Body of pancreas (tissue), 4 donors: ENCODE measurements around the gene ARMC10.

Source experiments
- CTCF ChIP-seq, 7 experiments: fragments of 450-650 bp in 4 of 7; fragments of 200-600 bp in 3 of 7; sonication (generic) in 3 of 7; IDR thresholded peaks; one replicate each; pipeline ENCODE4 v1.5.1; 2016 to 2019; ENCODE audit warnings: antibody characterized with exemption in 7 of 7
- POLR2A ChIP-seq, 3 donors: fragments of 450-650 bp; IDR thresholded peaks; one replicate each; pipeline ENCODE4 v1.6.1; 2016; ENCODE audit warnings: antibody characterized with exemption in 3 of 3, mild to moderate bottlenecking in 2 of 3

- TF ChIP-seq CTCF (IDR thresholded peaks at IDR 0.05) = no peak
- no peak for TF ChIP-seq POLR2A (IDR thresholded peaks at IDR 0.05)
Observed at GRCh38 chr7:103094102-103094501, 19.2 kb downstream of the ARMC10 start.
